Vagina (tissue), 2 donors: ENCODE results near the gene DBT.

ENCODE experiments used
- POLR2A ChIP-seq, 2 donors: fragments of 450-650 bp; IDR thresholded peaks; one replicate each; pipeline ENCODE4 v1.6.1; 2017; ENCODE audit warnings: antibody characterized with exemption in 2 of 2, mild to moderate bottlenecking in 2 of 2, moderate library complexity in 2 of 2
- POLR2AphosphoS5 ChIP-seq, 2 donors: sonication (generic); formaldehyde crosslinking; IDR thresholded peaks; one replicate each; pipeline ENCODE4 v1.9.0; 2017; ENCODE audit warnings: antibody characterized with exemption in 2 of 2, mild to moderate bottlenecking in 2 of 2, low read depth in 1 of 2; ENCODE audit not compliant: insufficient read depth in 1 of 2
- TF ChIP-seq, protein P1 (sequence below), 3 experiments: fragments of 450-650 bp in 2 of 3; fragments of 200-600 bp in 1 of 3; sonication (generic) in 1 of 3; IDR thresholded peaks; one replicate each; pipeline ENCODE4 v1.5.1; 2017 to 2019; ENCODE audit warnings: antibody characterized with exemption in 3 of 3, mild to moderate bottlenecking in 2 of 3, moderate library complexity in 2 of 3

DNA sequence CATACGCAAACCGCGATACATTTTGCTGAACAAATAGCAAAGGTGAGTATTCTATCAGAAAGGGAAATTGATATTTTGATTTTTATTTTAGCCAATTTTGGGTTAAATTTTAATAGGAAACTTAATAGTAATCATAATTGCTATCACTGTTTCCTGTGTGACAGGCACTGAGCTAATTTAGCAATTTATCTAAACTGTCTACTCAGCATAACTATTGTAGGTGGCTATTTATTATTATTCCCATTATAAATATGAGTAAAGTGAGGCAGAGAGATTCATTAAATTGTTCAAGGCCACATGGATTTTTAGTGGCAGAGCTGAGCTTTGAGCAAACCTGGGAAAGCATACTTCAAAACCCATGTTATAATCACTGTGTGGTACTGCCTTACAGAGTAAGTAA lies 37.5 kb upstream of the DBT start:
- TF ChIP-seq, protein P1, sequence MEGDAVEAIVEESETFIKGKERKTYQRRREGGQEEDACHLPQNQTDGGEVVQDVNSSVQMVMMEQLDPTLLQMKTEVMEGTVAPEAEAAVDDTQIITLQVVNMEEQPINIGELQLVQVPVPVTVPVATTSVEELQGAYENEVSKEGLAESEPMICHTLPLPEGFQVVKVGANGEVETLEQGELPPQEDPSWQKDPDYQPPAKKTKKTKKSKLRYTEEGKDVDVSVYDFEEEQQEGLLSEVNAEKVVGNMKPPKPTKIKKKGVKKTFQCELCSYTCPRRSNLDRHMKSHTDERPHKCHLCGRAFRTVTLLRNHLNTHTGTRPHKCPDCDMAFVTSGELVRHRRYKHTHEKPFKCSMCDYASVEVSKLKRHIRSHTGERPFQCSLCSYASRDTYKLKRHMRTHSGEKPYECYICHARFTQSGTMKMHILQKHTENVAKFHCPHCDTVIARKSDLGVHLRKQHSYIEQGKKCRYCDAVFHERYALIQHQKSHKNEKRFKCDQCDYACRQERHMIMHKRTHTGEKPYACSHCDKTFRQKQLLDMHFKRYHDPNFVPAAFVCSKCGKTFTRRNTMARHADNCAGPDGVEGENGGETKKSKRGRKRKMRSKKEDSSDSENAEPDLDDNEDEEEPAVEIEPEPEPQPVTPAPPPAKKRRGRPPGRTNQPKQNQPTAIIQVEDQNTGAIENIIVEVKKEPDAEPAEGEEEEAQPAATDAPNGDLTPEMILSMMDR (IDR thresholded peaks at IDR 0.05), result no peak
- TF ChIP-seq POLR2A (IDR thresholded peaks at IDR 0.05), result no peak
- TF ChIP-seq POLR2AphosphoS5 (IDR thresholded peaks at IDR 0.05; ENCODE audit: insufficient read depth in 1 of 2, low read depth in 1 of 2), result no peak
